KMS-11 (cell line): Measurements from ENCODE around the gene KIFC3.
A peak's percentile ranks its signal among the peaks of the same experiment; 100 is the strongest.

Source experiments
- H2AFZ ChIP-seq: fragments of 200-600 bp; sonication (generic); 2 replicates; pipeline ENCODE4 v1.6.1; 2016; ENCODE audit warnings: antibody characterized with exemption, mixed run types, low read depth
- H3K27ac ChIP-seq: fragments of 200-600 bp; sonication (generic); 2 replicates; pipeline ENCODE4 v1.6.1; 2016; ENCODE audit warnings: mild to moderate bottlenecking, mixed run types
- H3K27me3 ChIP-seq: fragments of 200-600 bp; sonication (generic); 2 replicates; pipeline ENCODE4 v1.6.1; 2017; ENCODE audit warnings: mild to moderate bottlenecking, low read depth, mixed run types, moderate library complexity; ENCODE audit not compliant: insufficient read depth
- H3K36me3 ChIP-seq: fragments of 200-600 bp; sonication (generic); 2 replicates; pipeline ENCODE4 v1.6.1; 2017; ENCODE audit warnings: mild to moderate bottlenecking, mixed run types; ENCODE audit not compliant: insufficient read depth
- H3K4me1 ChIP-seq: fragments of 200-600 bp; sonication (generic); 2 replicates; pipeline ENCODE4 v1.6.1; 2016; ENCODE audit warnings: mild to moderate bottlenecking, low read depth, mixed run types; ENCODE audit not compliant: poor library complexity, severe bottlenecking
- H3K4me2 ChIP-seq: fragments of 200-600 bp; sonication (generic); 2 replicates; pipeline ENCODE4 v1.7.0; 2016; ENCODE audit warnings: mild to moderate bottlenecking, mixed run types
- H3K4me3 ChIP-seq: fragments of 200-600 bp; sonication (generic); IDR thresholded peaks from 2 replicates; pipeline ENCODE4 v1.6.1; 2017; ENCODE audit warnings: low read depth, low read length, mixed read lengths; ENCODE audit not compliant: insufficient read depth
- H3K79me2 ChIP-seq: fragments of 200-600 bp; sonication (generic); 2 replicates; pipeline ENCODE4 v1.6.1; 2016; ENCODE audit warnings: low read depth, mixed run types; ENCODE audit not compliant: insufficient read depth
- H3K9ac ChIP-seq: fragments of 200-600 bp; sonication (generic); 2 replicates; pipeline ENCODE4 v1.6.1; 2016; ENCODE audit warnings: mild to moderate bottlenecking, mixed run types
- H4K20me1 ChIP-seq: fragments of 200-600 bp; sonication (generic); 2 replicates; pipeline ENCODE4 v1.6.1; 2016; ENCODE audit warnings: mild to moderate bottlenecking, mixed run types; ENCODE audit not compliant: insufficient read depth
- TF ChIP-seq, protein P1 (sequence below): fragments of 200-600 bp; sonication (generic); conservative IDR thresholded peaks from 2 replicates; pipeline ENCODE4 v1.6.1; 2017; ENCODE audit warnings: low read depth, mild to moderate bottlenecking, antibody characterized with exemption, low read length, moderate library complexity, mixed read lengths

KIFC3 gene

GRCh38 chr16:57830890-57831484, 28.7 kb upstream of the KIFC3 start:
- TF ChIP-seq, protein P1, sequence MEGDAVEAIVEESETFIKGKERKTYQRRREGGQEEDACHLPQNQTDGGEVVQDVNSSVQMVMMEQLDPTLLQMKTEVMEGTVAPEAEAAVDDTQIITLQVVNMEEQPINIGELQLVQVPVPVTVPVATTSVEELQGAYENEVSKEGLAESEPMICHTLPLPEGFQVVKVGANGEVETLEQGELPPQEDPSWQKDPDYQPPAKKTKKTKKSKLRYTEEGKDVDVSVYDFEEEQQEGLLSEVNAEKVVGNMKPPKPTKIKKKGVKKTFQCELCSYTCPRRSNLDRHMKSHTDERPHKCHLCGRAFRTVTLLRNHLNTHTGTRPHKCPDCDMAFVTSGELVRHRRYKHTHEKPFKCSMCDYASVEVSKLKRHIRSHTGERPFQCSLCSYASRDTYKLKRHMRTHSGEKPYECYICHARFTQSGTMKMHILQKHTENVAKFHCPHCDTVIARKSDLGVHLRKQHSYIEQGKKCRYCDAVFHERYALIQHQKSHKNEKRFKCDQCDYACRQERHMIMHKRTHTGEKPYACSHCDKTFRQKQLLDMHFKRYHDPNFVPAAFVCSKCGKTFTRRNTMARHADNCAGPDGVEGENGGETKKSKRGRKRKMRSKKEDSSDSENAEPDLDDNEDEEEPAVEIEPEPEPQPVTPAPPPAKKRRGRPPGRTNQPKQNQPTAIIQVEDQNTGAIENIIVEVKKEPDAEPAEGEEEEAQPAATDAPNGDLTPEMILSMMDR: no peak
- Histone ChIP-seq H3K27ac (no peak overlapping the region), H3K27me3 (no peaks in the 10 kb centered on the region), H3K4me1 (no peaks in the 10 kb centered on the region), H3K79me2 (no peaks in the 10 kb centered on the region), H3K4me2 (no peak overlapping the region), H4K20me1 (no peaks in the 10 kb centered on the region), H3K4me3 (no peak overlapping the region), H3K9ac (no peak overlapping the region), H3K36me3 (no peaks in the 10 kb centered on the region), H2AFZ (no peak overlapping the region)

- TF ChIP-seq, protein P1: no peak
- Histone ChIP-seq H3K4me3 (no peak overlapping the region), H3K36me3 (no peaks in the 10 kb centered on the region), H3K4me1 (no peaks in the 10 kb centered on the region), H3K79me2 (no peaks in the 10 kb centered on the region), H2AFZ (no peak overlapping the region), H3K27me3 (no peaks in the 10 kb centered on the region), H4K20me1 (no peaks in the 10 kb centered on the region), H3K9ac (no peak overlapping the region), H3K4me2 (no peak overlapping the region), H3K27ac (no peak overlapping the region)
Observed at GRCh38 chr16:57829969-57830360, 27.7 kb upstream of the KIFC3 start.

GRCh38 chr16:57828272-57829161, 26.2 kb upstream of the KIFC3 start:
- Histone ChIP-seq H4K20me1 (no peaks in the 10 kb centered on the region), H2AFZ (no peak overlapping the region), H3K4me3 (no peak overlapping the region), H3K4me1 (no peaks in the 10 kb centered on the region), H3K27ac (no peak overlapping the region), H3K9ac (no peak overlapping the region), H3K4me2 (no peak overlapping the region), H3K79me2 (no peaks in the 10 kb centered on the region), H3K36me3 (no peaks in the 10 kb centered on the region), H3K27me3 (no peaks in the 10 kb centered on the region)
- TF ChIP-seq, protein P1: 0 out of 2 replicates have a peak, but pooled peaks have one; percentile 4

GRCh38 chr16:57826706-57827625, 24.7 kb upstream of the KIFC3 start:
- Histone ChIP-seq H3K4me1 (no peaks in the 10 kb centered on the region), H3K27ac (no peak overlapping the region), H3K4me3 (no peak overlapping the region), H3K27me3 (no peaks in the 10 kb centered on the region), H3K4me2 (no peak overlapping the region), H3K79me2 (no peaks in the 10 kb centered on the region), H2AFZ (no peak overlapping the region), H3K9ac (no peak overlapping the region), H3K36me3 (no peaks in the 10 kb centered on the region), H4K20me1 (no peaks in the 10 kb centered on the region)
- TF ChIP-seq, protein P1: no peak
